OCI-LY3 (cell line): ENCODE measurements around the gene KDM4B.

ENCODE experiments used
- H2AFZ ChIP-seq: fragments of 200-600, 300-600 bp; shearing (Covaris generic); 2 replicates; pipeline ENCODE4 v1.6.0; 2014; ENCODE audit warnings: antibody characterized with exemption, low read depth, low read length
- H3K27ac ChIP-seq: fragments of 200-600, 300-600 bp; sonication (generic); 2 replicates; pipeline ENCODE4 v1.5.1; 2014; ENCODE audit warnings: mild to moderate bottlenecking, low read length, moderate library complexity, mixed read lengths
- H3K27me3 ChIP-seq: fragments of 200-600, 300-600 bp; sonication (generic); 2 replicates; pipeline ENCODE4 v1.6.1; 2014; ENCODE audit warnings: low read depth, low read length, mixed read lengths
- H3K36me3 ChIP-seq: fragments of 200-600, 300-600 bp; sonication (generic); replicated peaks from 2 replicates; pipeline ENCODE3; 2014; ENCODE audit warnings: low read depth, low read length, mixed read lengths
- H3K4me1 ChIP-seq: fragments of 300-600, 200-600 bp; sonication (generic); 2 replicates; pipeline ENCODE4 v1.6.1; 2014; ENCODE audit warnings: low read length, mixed read lengths
- H3K4me2 ChIP-seq: fragments of 200-600, 300-600 bp; sonication (generic); 2 replicates; pipeline ENCODE4 v1.6.1; 2014; ENCODE audit warnings: low read length, mixed read lengths
- H3K4me3 ChIP-seq: fragments of 300-600, 200-600 bp; sonication (generic); 2 replicates; pipeline ENCODE4 v1.5.1; 2014; ENCODE audit warnings: antibody characterized with exemption, mild to moderate bottlenecking, low read length, moderate library complexity
- H3K79me2 ChIP-seq: fragments of 300-600, 200-600 bp; shearing (Covaris generic); 2 replicates; pipeline ENCODE4 v1.6.1; 2014; ENCODE audit warnings: mild to moderate bottlenecking, low read length, mixed read lengths
- H3K9ac ChIP-seq: fragments of 300-600, 200-600 bp; shearing (Covaris generic); 2 replicates; pipeline ENCODE4 v1.6.0; 2014; ENCODE audit warnings: mild to moderate bottlenecking, low read length, moderate library complexity
- H3K9me3 ChIP-seq: fragments of 200-600, 300-600 bp; shearing (Covaris generic); 2 replicates; pipeline ENCODE4 v1.6.1; 2014; ENCODE audit warnings: low read length, mixed read lengths; ENCODE audit not compliant: insufficient read depth
- H4K20me1 ChIP-seq: fragments of 200-600, 300-600 bp; sonication (generic); 2 replicates; pipeline ENCODE4 v1.6.1; 2016; ENCODE audit warnings: low read length, mixed read lengths; ENCODE audit not compliant: insufficient read depth
- CTCF ChIP-seq: fragments of 200-600, 300-600 bp; sonication (generic); IDR thresholded peaks from 2 replicates; pipeline ENCODE4 v1.5.1; 2014; ENCODE audit warnings: antibody characterized with exemption, low read length, low read depth
- EZH2phosphoT487 ChIP-seq: fragments of 200-600 bp; shearing (Covaris generic); IDR thresholded peaks from 2 replicates; pipeline ENCODE4 v1.6.1; 2018; ENCODE audit warnings: antibody characterized with exemption, mixed run types, low read depth

Gene KDM4B

GRCh38 chr19:5149932-5150901, 181.3 kb downstream of the KDM4B start:
- Histone ChIP-seq H3K27me3 (no peaks in the 10 kb centered on the region), H2AFZ (no peak overlapping the region), H3K4me1 (no peaks in the 10 kb centered on the region), H4K20me1 (0 out of 2 replicates have a peak, but pooled peaks cover 2% of the 10 kb centered on the region), H3K9me3 (no peaks in the 10 kb centered on the region), H3K4me3 (no peak overlapping the region), H3K79me2 (no peaks in the 10 kb centered on the region), H3K9ac (no peak overlapping the region), H3K27ac (no peak overlapping the region), H3K36me3 (peaks cover 21% of the 10 kb centered on the region), H3K4me2 (no peak overlapping the region)
- TF ChIP-seq EZH2phosphoT487 (no peak), CTCF (no peak)

GRCh38 chr19:5150902-5151741, 182.2 kb downstream of the KDM4B start:
- 0 out of 2 replicates have a peak, but pooled peaks cover 2% of the 10 kb centered on the region for H4K20me1 ChIP-seq
- no peaks in the 10 kb centered on the region for H3K79me2 ChIP-seq
- no peaks in the 10 kb centered on the region for H3K9me3 ChIP-seq
- no peak overlapping the region for H3K4me3 ChIP-seq
- no peak overlapping the region for H3K4me2 ChIP-seq
- no peaks in the 10 kb centered on the region for H3K27me3 ChIP-seq
- peaks cover 20% of the 10 kb centered on the region for H3K36me3 ChIP-seq
- H2AFZ ChIP-seq, result no peak overlapping the region
- H3K27ac ChIP-seq, result no peak overlapping the region
- TF ChIP-seq EZH2phosphoT487, result no peak
- no peak for TF ChIP-seq CTCF
- no peak overlapping the region for H3K9ac ChIP-seq
- no peaks in the 10 kb centered on the region for H3K4me1 ChIP-seq

GRCh38 chr19:5152013-5152763, 183.3 kb downstream of the KDM4B start:
- no peak overlapping the region for H3K27ac ChIP-seq
- no peaks in the 10 kb centered on the region for H3K4me1 ChIP-seq
- TF ChIP-seq EZH2phosphoT487, result no peak
- no peak for TF ChIP-seq CTCF
- no peaks in the 10 kb centered on the region for H3K79me2 ChIP-seq
- no peak overlapping the region for H3K9ac ChIP-seq
- no peaks in the 10 kb centered on the region for H3K27me3 ChIP-seq
- no peak overlapping the region for H3K4me3 ChIP-seq
- H2AFZ ChIP-seq, result no peak overlapping the region
- H3K4me2 ChIP-seq, result no peak overlapping the region
- no peaks in the 10 kb centered on the region for H3K9me3 ChIP-seq
- peaks cover 13% of the 10 kb centered on the region for H3K36me3 ChIP-seq
- H4K20me1 ChIP-seq, result 0 out of 2 replicates have a peak, but pooled peaks cover 2% of the 10 kb centered on the region
